Activated naive CD8-positive, alpha-beta T cell (primary cell): ENCODE data around the gene TP53AIP1.

Experiments
- H3K27ac Mint-ChIP-seq: one replicate; pipeline ENCODE4 v1.8.0; 2021; ENCODE audit warnings: mixed read lengths
- H3K27me3 Mint-ChIP-seq: one replicate; pipeline ENCODE4 v1.8.0; 2021; ENCODE audit warnings: mixed read lengths
- H3K36me3 Mint-ChIP-seq: one replicate; pipeline ENCODE4 v1.8.0; 2021; ENCODE audit warnings: mixed read lengths
- H3K4me1 Mint-ChIP-seq: one replicate; pipeline ENCODE4 v1.8.0; 2021; ENCODE audit warnings: low read depth, mixed read lengths
- H3K4me3 Mint-ChIP-seq: one replicate; pipeline ENCODE4 v1.8.0; 2021; ENCODE audit warnings: mild to moderate bottlenecking, mixed read lengths
- H3K9me3 Mint-ChIP-seq: one replicate; pipeline ENCODE4 v1.8.0; 2021; ENCODE audit warnings: low read depth, mixed read lengths

Gene TP53AIP1

DNA sequence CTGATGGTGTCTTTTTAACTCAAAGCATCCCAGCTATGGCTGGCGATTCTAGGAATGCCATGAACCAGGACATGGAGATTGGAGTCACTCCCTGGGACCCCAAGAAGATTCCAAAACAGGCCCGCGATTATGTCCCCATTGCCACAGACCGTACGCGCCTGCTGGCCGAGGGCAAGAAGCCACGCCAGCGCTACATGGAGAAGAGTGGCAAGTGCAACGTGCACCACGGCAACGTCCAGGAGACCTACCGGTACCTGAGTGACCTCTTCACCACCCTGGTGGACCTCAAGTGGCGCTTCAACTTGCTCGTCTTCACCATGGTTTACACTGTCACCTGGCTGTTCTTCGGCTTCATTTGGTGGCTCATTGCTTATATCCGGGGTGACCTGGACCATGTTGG, 31.4 kb downstream of the TP53AIP1 start:
- Mint-ChIP-seq H3K9me3 (no peaks in the 10 kb centered on the region), H3K27me3 (peaks cover 25% of the 10 kb centered on the region), H3K4me3 (no peak overlapping the region), H3K4me1 (peaks cover 2% of the 10 kb centered on the region), H3K36me3 (no peaks in the 10 kb centered on the region), H3K27ac (no peak overlapping the region)

DNA sequence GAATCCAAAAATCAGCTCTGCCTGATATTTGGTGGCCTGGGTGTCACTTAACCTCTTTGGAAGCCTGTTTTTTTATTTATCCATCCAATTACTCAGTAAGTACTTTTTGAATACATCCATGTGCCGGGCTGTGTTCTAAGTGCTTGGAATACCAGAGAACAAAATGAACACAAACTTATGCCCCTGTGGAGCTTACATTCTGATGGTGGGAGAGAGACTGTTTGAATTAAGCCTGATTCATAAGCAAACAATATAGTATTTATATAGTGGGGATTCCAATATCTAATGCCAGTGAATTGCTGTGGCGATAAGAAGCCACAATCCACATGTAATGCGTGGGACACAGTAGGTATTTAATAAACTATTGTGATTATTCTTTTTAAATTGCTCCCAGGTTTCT, 32.1 kb downstream of the TP53AIP1 start:
- Mint-ChIP-seq H3K4me3 (no peak overlapping the region), H3K36me3 (no peaks in the 10 kb centered on the region), H3K27ac (no peak overlapping the region), H3K9me3 (no peaks in the 10 kb centered on the region), H3K4me1 (peaks cover 9% of the 10 kb centered on the region), H3K27me3 (peaks cover 25% of the 10 kb centered on the region)

DNA sequence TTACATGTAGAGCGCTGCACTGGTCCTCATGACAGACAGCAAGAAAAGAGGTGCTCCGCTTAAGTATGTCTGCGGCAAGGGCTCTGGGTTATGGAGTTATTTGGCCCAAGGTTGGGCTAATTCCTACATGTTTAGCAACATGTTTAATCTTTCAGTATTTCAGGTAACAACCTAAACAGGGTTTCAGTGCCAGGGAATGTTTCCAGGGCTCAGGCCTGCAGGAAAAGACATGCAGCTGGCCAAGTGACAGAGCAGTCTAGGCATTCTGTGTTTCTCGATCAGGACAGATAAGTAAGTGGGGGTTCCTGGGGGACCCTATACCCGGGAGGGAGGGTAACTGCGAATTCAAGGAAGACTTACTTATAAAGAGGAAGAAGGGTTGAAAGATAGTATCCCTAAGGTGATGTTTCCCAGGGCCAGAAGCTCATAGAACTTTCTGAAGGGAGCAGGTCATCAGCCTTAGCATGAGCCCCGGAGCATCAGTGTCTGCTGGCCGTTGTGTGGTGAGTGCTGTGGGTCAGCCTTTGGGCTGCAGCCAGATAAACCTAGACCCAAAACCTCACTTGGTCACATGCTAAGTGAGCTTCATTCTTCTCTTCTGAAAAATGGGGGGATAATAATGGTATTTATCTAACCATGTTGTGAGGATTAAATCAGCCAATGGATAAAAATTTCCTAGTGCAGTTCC, 33.1 kb downstream of the TP53AIP1 start:
- Mint-ChIP-seq H3K4me1 (peaks cover 12% of the 10 kb centered on the region), H3K9me3 (no peaks in the 10 kb centered on the region), H3K27me3 (peaks cover 23% of the 10 kb centered on the region), H3K4me3 (no peak overlapping the region), H3K36me3 (no peaks in the 10 kb centered on the region), H3K27ac (no peak overlapping the region)

DNA sequence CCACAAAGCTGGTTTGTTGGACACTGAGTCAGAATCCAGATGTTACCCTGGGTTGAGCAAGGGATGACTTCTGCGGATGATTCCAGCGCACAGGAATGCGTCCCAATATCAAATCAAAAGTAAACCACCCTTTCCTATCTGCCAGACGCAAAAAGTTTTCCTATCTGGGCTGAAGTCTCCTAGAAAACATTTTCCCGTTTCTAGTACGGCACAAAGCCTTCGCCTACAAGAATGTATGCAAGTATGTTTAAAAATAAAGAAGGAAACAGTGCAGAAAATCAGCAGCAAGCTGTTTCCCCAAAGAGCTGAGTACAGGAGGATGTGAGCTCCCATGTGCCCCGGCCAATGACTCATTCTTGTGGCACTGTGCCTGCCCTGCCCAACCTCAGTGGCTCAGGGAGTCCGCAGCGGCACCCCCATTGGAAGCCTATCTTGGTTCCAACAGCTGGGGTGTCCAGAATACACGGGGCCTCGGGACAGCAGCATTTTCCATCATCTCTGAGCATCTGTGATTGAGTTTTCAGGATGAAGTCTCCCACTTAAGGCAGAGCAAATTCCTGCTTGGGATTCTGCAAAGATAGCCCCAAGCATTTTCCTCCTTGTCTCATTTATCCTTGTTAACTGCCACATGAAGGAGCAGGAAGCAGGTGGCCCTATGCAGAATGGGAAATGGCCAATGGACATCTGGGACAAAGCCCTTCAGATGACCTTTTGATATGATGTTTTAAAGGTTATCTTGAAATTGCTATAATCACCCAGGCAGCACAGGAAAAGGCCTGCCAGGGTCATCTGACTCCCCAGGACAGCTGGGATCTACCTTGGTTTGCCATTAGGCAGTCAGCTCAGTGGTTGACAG, 34.1 kb downstream of the TP53AIP1 start:
- peaks cover 25% of the 10 kb centered on the region for H3K27me3 Mint-ChIP-seq
- H3K4me3 Mint-ChIP-seq = no peak overlapping the region
- H3K27ac Mint-ChIP-seq = no peak overlapping the region
- no peaks in the 10 kb centered on the region for H3K9me3 Mint-ChIP-seq
- peaks cover 20% of the 10 kb centered on the region for H3K4me1 Mint-ChIP-seq
- no peaks in the 10 kb centered on the region for H3K36me3 Mint-ChIP-seq

DNA sequence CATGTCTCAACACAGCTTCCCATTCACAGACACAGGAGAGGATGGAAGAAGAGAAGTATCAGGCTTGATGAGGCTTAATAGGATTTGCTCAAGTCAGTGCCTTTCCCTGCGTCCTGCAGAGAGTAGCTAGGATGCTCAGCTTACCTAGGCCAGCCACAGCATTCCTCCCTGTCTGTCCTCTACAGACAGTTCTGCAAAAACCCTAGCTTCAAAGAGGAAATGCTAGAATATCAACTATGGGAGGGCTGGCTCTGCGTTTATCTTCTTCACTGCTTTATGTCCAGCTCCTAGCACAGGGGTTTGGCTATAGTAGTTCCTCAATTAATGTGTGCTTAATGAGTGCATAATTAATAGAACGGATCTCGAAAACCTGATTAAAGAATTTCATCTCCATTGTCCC, 35.1 kb downstream of the TP53AIP1 start:
- Mint-ChIP-seq H3K9me3 (no peaks in the 10 kb centered on the region), H3K36me3 (no peaks in the 10 kb centered on the region), H3K27ac (no peak overlapping the region), H3K4me3 (no peak overlapping the region), H3K4me1 (peaks cover 20% of the 10 kb centered on the region), H3K27me3 (peaks cover 23% of the 10 kb centered on the region)

DNA sequence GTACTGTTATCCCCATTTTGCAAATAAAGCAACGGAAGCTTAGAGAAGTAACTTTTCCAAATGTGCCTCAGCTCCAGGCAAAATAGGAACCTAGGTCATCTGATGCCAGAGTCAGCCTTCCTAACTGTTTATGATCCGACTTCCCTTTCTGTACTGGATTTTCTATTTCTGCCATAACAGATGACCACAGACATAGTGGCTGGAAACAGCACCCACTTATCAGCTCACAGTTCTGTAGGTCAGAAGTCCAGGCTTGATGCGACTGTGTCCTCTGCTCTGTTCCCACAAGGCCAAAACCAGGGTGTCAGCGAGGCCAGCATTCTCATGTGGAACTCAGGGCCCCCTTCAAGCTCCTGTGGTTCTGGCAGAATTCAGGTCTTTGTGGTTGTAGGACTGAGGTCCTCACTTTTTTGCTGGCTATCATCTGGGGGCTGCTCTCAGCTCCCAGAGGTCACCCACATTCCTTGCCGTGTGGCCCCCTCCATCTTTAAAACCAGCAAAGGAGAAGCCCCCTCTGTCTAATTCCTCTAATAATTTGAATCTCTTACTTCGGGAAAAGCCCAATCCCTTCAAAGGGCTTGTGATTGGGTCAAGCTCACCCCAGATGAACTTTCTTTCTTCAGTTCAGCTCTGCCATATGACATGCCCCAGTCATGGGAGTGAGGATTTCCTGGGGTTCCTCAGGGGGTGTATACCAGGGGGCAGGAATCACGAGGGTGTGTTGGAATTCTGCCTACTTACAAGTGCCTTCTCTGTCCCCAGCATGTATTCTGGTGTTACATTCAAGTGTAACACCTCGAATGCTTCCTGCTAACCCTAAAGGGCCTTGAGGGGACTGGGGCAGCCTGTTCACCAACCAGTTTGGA, 36.3 kb downstream of the TP53AIP1 start:
- H3K4me3 Mint-ChIP-seq = peak overlapping the region; percentile 70
- no peak overlapping the region for H3K27ac Mint-ChIP-seq
- no peaks in the 10 kb centered on the region for H3K9me3 Mint-ChIP-seq
- H3K27me3 Mint-ChIP-seq = peaks cover 20% of the 10 kb centered on the region
- no peaks in the 10 kb centered on the region for H3K36me3 Mint-ChIP-seq
- peaks cover 20% of the 10 kb centered on the region for H3K4me1 Mint-ChIP-seq

DNA sequence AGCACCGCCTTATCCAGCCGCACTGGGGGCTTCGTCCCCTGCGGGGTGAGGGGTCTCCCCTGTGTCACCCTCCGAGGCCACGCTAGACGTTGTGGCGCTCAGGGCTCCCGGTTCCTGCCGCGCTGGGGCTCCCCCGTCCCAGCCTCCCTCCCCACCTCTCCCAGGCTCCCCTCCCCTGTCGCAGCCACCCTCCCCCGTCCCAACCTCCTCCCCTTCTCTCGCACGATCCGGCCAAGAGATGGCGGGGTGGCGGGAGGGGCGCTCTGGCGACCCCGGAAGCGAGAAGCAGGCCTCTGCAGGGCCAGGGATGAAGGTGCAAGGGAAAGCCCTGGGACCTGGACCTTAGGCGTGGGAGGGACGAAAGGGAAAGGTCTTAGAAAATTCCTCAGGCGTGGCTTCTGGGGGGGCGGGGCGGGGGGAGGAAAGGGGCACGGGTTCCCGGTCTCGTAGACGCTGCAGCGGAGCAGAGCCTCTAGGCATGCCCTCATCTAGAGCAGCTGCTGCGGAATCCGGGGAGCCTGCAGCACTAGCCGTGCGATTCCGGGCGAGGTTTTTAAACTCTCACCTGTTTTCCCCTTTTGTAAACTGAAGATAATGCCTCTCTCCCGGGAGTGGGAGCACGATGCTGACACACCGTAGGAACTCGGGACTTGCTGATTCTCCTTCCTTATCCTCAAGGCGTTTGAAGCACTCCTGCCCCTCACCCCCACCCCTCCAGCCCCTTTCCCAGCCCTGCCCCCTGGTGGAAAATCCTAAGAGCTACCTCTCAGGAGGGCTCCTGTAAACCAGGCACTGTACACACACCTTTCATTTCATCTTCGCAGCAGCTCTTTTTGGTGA, 37.1 kb downstream of the TP53AIP1 start:
- peak overlapping the region; percentile 70 for H3K4me3 Mint-ChIP-seq
- no peak overlapping the region for H3K27ac Mint-ChIP-seq
- H3K36me3 Mint-ChIP-seq = no peaks in the 10 kb centered on the region
- peaks cover 20% of the 10 kb centered on the region for H3K27me3 Mint-ChIP-seq
- H3K4me1 Mint-ChIP-seq = peaks cover 20% of the 10 kb centered on the region
- no peaks in the 10 kb centered on the region for H3K9me3 Mint-ChIP-seq

DNA sequence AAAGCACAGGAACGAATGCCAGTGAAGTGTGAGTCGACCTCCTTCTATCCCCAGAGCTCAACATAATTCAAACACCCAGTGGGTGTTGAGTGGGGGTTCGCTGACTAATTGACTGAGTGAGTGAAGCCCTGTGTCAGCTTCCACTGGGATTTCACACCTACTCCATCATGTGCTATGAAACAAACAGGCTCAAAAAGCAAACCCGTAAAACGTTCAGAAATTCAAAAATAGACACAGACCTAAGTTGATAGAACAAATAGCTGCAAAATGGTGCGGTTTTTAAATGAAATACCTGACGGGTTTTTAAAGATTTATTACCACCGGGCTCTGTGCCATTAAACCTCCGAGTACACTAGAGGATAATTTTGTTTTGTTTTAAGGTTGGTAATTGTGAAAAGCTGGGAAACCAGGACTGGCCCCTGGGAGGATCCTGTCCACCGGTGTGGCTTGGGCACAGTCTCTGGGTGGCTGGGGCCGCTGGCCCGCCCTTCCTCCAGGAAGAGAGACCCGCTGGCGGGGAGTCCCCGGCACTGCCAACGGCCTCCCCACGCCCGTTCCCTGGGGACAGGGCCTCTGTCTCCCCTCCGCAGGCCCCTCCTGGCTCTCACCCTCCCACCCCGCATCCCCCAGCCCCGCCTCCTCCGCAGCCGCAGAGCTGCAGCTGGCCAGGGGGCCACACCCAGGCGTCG, 37.9 kb downstream of the TP53AIP1 start:
- H3K4me3 Mint-ChIP-seq = peak overlapping the region; percentile 76
- no peaks in the 10 kb centered on the region for H3K36me3 Mint-ChIP-seq
- H3K4me1 Mint-ChIP-seq = peaks cover 20% of the 10 kb centered on the region
- no peak overlapping the region for H3K27ac Mint-ChIP-seq
- H3K9me3 Mint-ChIP-seq = no peaks in the 10 kb centered on the region
- H3K27me3 Mint-ChIP-seq = peaks cover 13% of the 10 kb centered on the region

DNA sequence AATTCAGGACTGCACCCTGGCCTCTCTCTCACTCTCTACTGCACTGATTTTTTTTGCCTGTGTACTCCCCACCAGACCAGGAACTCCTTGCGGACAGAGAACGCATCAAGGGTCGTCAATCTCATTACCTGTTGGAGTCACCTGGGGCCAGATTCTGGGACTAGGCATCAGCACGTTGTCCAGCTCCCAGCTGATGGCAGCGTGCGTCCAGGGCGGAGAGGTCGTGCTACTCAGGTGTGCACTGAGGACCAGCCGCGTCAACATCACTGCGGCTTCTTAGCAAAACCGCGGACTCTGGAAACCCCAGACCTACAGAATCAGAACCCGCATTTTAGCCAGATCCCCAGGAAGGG, 38.4 kb downstream of the TP53AIP1 start:
- Mint-ChIP-seq H3K4me1 (peaks cover 20% of the 10 kb centered on the region), H3K36me3 (no peaks in the 10 kb centered on the region), H3K4me3 (peak overlapping the region; percentile 76), H3K9me3 (no peaks in the 10 kb centered on the region), H3K27me3 (peaks cover 9% of the 10 kb centered on the region), H3K27ac (no peak overlapping the region)

DNA sequence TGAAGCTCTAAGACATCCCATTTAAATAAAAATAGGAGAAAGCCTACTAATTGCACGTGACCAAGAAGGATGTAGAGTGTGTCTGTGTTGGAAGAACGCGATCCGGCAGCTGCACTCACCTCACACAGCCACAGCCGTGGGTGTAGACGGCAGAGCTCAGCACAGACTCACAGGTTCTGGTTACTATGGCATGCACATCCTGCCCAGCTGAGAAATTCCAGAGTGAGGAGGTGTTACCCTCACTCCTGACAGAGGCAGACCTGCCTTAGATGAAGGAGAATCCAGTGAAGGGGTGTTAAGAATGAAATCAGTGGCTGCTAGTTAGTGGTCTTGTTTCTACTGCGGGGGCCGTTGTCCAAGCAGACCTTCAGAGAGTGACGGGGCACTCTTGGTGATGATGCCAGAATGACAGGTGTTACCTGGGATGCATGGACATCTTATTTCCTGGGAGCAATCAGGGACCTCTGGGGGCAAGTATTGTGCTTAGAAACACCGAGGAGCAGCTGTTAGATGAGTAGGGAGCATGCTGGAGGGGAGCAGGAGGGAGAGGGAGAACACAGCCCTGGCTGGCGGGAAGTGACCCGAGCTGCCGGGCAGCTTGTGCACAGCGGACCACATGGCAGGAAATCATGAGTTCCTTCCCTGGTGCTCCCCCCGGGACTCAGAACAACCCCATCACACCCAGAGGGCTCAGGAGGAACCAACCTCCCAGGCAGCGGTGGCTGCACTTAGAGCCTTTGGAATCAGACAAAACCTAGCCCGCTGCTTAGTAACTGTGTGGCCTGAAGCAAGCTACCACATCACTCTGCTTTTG, 39.2 kb downstream of the TP53AIP1 start:
- Mint-ChIP-seq H3K9me3 (no peaks in the 10 kb centered on the region), H3K36me3 (no peaks in the 10 kb centered on the region), H3K27ac (no peak overlapping the region), H3K4me3 (no peak overlapping the region), H3K27me3 (peaks cover 9% of the 10 kb centered on the region), H3K4me1 (peaks cover 20% of the 10 kb centered on the region)

DNA sequence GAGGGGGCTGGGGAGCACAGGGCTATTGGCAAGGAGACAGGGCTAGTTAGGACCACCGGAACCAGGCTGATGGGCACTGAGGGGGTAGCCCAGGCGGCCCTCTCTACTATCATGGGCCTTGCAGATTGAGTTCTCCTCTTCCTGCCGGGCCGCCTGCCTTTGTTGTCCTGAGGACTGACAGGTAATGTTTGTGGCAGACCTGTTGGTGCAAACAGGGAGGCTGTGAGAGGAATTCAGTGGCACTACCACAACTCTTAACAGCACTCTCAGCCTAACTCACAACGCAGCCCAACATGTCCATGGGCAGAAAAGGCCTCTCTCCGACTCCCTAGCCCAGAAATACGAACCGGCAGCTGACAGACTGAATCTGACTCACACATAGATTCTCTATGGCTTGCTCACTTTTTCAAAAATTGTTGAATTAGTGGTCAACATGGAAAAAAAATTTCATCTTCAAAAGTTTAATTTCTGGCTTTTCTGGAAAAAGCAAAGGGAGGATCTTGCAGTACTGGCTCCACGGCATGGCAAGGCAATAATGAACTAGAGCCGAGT, 40.1 kb downstream of the TP53AIP1 start:
- H3K4me3 Mint-ChIP-seq = no peak overlapping the region
- H3K36me3 Mint-ChIP-seq = no peaks in the 10 kb centered on the region
- H3K27ac Mint-ChIP-seq = no peak overlapping the region
- peaks cover 6% of the 10 kb centered on the region for H3K27me3 Mint-ChIP-seq
- H3K9me3 Mint-ChIP-seq = no peaks in the 10 kb centered on the region
- peaks cover 20% of the 10 kb centered on the region for H3K4me1 Mint-ChIP-seq

DNA sequence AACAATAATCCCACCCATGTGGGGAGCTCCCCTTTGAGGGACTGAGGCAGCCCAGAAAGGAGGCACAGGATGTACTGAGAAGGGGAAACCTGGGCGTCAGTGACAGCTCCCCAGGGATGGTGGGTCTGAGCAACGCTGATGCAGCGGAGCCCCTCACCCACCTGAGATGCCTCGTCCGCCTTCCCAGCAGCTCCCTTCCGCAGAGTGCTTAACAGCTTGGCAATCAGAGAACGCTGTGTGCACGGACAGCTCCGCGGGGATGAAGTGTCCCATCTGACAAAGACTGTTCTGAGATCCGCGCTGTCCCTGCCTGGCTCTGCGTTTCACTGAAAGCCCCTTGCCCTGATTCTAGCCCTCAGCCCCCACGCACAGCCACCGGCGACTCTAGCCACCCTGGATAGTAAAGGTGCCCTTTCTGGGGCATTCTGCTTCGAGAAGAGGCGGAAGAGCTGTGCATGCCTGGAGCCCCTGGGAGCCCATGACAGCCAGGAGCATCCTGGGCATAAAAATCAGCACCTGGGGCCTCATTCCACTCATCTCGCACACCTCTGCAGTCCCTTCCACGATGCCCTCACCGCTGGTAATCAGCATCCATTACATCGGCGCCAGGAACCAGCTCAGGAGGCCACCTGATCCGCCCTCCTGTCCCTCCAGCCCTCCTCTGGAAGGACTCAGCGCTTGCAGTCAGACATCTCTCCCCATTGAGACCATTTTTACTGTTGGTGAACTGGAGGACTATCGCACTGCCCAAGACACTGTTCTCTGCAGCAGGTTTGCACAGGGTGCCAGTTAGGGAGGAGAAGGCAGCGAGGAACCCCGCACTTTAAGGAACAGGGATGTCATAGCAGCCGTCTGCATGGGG, 40.8 kb downstream of the TP53AIP1 start:
- Mint-ChIP-seq H3K27me3 (peaks cover 3% of the 10 kb centered on the region), H3K27ac (no peak overlapping the region), H3K9me3 (no peaks in the 10 kb centered on the region), H3K4me1 (peaks cover 19% of the 10 kb centered on the region), H3K4me3 (no peak overlapping the region), H3K36me3 (no peaks in the 10 kb centered on the region)
